Stimulated activated CD4-positive, alpha-beta T cell treated with anti-CD3 and anti-CD28 coated beads, Interleukin-12 subunit alpha, Interleukin-12 subunit beta, amount 100 ng/mL, for 4 hours (primary cell): ENCODE measurements around the gene SF3B6.
"Not testable (repeated sequence)": the region's sequence is repeated elsewhere in the genome, so short reads cannot be mapped to it uniquely, and the experiment has no call there.

ENCODE experiments used
- DNase-seq: peaks from one replicate; pipeline ENCODE4 v3.0.0-alpha.2; 2020

SF3B6 gene, protein sequence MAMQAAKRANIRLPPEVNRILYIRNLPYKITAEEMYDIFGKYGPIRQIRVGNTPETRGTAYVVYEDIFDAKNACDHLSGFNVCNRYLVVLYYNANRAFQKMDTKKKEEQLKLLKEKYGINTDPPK

GRCh38 chr2:24075915-24076848, at the start of gene SF3B6:
Gene SF3B6 (minus strand): TSS chr2:24076326. CDS start chr2:24076229, 97 bp downstream.
- DNase-seq, result peak; percentile 99

DNA sequence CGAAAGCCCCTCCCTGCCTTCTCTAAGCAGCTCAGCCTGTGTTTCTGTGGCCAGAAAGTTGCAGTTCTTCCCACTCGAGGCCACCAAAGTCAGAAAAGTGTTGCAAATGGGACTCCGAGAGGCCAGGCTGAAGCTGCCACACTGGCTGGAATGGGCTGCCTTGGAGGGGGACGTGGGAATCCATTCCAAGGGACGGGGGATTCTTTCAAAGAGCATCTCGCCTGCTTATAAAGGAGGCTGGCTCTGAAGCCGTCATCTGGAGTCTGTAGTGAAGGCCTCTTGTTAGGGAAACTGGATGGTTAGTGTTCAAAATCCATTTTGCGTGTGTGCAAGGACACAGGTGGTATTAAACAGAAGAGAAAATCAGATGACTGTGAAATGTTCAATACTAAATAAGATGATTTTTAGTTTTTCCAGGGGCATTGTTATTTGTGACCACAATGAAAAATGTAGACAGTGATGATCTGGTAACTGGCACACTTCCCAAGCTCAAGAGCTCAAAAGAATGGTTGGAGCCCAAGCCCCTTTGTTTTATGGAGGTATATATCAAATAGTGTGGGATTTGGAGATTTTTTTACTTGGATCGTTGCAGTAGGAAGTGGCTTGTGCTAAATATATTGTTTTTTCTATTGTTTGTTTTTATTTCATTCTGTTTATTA, 47.9 kb upstream of the SF3B6 start:
- DNase-seq, result no peak

GRCh38 chr2:24123195-24123921, 47.2 kb upstream of the SF3B6 start, which contains the start of the genes FAM228B and PFN4:
Gene FAM228B (plus strand): TSS chr2:24123469. CDS start chr2:24124362, 893 bp downstream.
Gene PFN4 (minus strand): TSS chr2:24123334. CDS start chr2:24122535, 799 bp downstream.
- DNase-seq, result peak; percentile 61

DNA sequence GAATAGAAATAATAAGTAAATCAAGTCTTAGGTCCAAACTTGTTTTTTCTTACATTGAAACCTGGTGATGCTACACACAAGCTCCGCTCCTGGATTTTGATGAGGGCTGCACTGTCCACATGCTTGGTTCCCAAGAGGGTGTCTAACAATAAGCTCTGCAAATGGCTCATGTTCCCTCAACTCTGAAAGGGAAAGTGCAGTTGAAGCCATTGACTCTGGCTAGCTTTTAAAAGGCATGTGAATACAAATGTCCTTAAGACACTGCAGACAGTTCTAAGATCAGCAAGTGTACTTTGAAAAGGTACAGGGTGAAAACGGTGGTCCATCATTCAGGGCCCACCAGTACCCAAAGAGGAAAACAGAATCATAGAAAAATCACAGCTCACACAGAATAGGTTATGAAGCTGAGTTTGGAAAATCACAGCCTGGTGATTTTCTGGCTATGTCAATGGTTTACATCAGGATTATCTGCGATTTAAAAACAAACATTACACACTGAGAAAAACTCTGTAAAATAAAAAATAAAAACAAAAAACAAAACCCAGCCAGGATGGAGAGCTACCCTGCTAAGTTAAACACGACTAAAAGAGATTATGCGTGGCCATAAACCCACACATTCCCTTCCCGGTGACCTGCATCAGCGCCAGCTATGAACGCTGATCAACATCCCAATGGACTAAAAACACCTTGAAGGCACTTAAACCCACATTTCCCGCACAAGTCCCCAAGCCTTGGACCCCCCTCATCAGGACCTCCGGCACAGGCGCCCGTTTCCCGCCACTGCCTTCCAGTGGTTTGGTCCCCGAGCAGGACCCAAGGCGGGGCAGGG, 46.5 kb upstream of the SF3B6 start:
- DNase-seq, result no peak

GRCh38 chr2:24121469-24121868, 45.3 kb upstream of the SF3B6 start:
- no peak for DNase-seq

DNA sequence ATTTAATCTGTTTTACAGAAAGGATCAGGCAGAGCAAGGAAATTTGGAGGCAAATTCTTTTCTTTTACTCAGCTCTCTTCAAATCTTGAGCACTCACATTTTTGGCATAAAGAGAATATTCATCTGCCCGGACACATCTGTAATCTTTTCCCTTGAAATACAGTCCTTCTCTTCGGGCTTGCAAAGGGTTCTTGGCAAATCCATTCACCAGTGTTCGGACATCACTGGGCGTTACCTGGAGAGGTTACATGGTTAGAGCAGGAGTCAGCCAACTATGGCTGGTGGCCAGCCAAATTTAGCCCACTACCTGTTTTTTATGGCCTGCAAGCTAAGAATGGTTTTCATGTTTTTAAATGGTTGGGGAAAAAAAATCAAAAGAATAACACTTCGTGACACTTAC, 44.9 kb upstream of the SF3B6 start:
- no peak for DNase-seq

GRCh38 chr2:24117902-24118301, 41.8 kb upstream of the SF3B6 start:
- no peak for DNase-seq

- DNase-seq, result no peak
Observed at GRCh38 chr2:24115057-24115456, 38.9 kb upstream of the SF3B6 start.

DNA sequence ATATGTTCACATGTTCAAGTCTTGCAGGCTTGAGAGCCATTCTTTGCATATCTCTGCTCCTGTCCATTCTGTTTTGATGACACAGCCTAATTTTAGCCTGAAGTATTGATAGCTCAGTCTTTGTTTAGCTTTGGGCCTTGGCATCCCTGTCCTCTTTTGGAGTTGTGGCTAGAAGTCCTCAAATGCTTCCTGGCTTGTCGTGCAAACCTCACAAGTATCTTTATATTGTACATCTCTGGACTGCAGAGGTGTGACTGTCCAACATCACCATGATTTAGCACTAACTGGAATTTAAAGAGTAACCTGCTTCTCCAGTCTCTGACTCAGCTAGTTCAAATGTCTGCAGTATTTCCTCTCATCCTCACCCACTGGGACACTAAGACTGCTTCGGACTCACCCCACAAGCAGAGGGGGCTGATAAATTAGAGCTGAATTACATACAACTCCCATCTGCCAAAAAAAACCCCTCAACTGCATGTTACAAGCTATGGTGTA, 35.3 kb upstream of the SF3B6 start:
- DNase-seq, result no peak

GRCh38 chr2:24110660-24111303, 34.7 kb upstream of the SF3B6 start:
- no peak for DNase-seq

GRCh38 chr2:24109431-24109830, 33.3 kb upstream of the SF3B6 start:
- DNase-seq, result not testable (repeated sequence)

GRCh38 chr2:24107336-24107735, 31.2 kb upstream of the SF3B6 start:
- DNase-seq, result no peak

GRCh38 chr2:24106786-24107185, 30.7 kb upstream of the SF3B6 start:
- DNase-seq, result no peak

DNA sequence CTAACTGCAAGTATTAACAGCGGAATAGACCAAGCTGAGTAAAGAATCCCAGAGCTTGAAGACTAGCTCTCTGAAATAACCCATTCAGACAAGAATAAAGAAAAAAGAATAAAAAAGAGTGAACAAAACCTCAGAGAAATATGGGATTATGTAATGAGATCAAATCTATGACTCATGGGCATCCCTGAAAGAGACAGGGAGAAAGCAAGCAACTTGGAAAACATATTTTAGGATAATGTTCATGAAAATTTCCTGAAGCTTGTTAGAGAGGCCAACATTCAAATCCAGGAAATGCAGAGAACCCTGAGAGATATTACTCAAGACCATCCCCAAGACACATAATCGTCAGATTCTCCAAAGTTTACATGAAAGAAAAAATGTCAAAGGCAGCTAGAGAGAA, 29.7 kb upstream of the SF3B6 start:
- DNase-seq, result no peak

- no peak for DNase-seq
Observed at GRCh38 chr2:24104906-24105305, 28.8 kb upstream of the SF3B6 start.

- no peak for DNase-seq
Observed at GRCh38 chr2:24104110-24104650, 28.1 kb upstream of the SF3B6 start.

GRCh38 chr2:24102677-24103076, 26.6 kb upstream of the SF3B6 start:
- DNase-seq, result no peak

GRCh38 chr2:24101992-24102391, 25.9 kb upstream of the SF3B6 start:
- no peak for DNase-seq

GRCh38 chr2:24100732-24101131, 24.6 kb upstream of the SF3B6 start:
- DNase-seq, result not testable (repeated sequence)

DNA sequence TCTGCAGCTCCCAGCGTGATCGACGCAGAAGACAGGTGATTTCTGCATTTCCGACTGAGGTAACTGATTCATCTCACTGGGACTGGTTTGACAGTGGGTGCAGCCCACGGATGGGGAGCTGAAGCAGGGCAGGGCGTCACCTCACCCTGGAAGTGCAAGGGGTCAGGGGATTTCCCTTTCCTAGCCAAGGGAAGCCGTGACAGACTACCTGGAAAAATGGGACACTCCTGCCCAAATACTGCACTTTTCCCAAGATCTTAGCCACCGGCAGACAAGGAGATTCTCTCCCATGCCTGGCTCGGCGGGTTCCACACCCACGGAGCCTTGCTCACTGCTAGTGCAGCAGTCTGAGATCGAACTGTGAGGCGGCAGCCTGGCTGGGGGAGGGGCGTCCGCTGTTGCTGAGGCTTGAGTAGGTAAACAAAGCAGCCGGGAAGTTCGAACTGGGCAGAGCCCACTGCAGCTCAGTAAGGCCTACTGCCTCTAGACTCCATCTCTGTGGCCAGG, 19.1 kb upstream of the SF3B6 start:
- not testable (repeated sequence) for DNase-seq

GRCh38 chr2:24093270-24093669, 17.1 kb upstream of the SF3B6 start:
- not testable (repeated sequence) for DNase-seq
